Stimulated activated CD4-positive, alpha-beta T cell treated with anti-CD3 and anti-CD28 coated beads, TNF-alpha, amount 100 ng/mL, for 4 hours (primary cell): ENCODE results near the gene ALDOB.
A peak's percentile ranks its signal among the peaks of the same experiment; 100 is the strongest.

Experiments used
- DNase-seq, 3 experiments: peaks; one replicate each; pipeline ENCODE4 v3.0.0-alpha.2; 2020; ENCODE audit warnings: low read depth in 3 of 3

ALDOB gene

GRCh38 chr9:101421653-101422065, 13.9 kb downstream of the ALDOB start:
- DNase-seq, result no peak

- DNase-seq, result no peak
Measured at GRCh38 chr9:101419863-101420262, 15.7 kb downstream of the ALDOB start.

- no peak for DNase-seq
Measured at GRCh38 chr9:101418518-101419430, 16.8 kb downstream of the ALDOB start.

- DNase-seq, result no peak
Measured at GRCh38 chr9:101417977-101418376, 17.6 kb downstream of the ALDOB start.

GRCh38 chr9:101417389-101417788, 18.2 kb downstream of the ALDOB start:
- no peak for DNase-seq

- no peak for DNase-seq
Measured at GRCh38 chr9:101415578-101415977, 20.0 kb downstream of the ALDOB start.

- DNase-seq, result no peak
Measured at GRCh38 chr9:101414839-101415238, 20.7 kb downstream of the ALDOB start.

- DNase-seq, result no peak
Measured at GRCh38 chr9:101409079-101409477, 26.5 kb downstream of the ALDOB start.

- DNase-seq, result no peak
Measured at GRCh38 chr9:101408374-101409078, 27.0 kb downstream of the ALDOB start.

GRCh38 chr9:101403516-101404285, 31.9 kb downstream of the ALDOB start:
- no peak for DNase-seq

- DNase-seq, result no peak
Measured at GRCh38 chr9:101400120-101400519, 35.5 kb downstream of the ALDOB start.

GRCh38 chr9:101399643-101399970, 36.0 kb downstream of the ALDOB start:
- DNase-seq, result no peak

- DNase-seq, result no peak
Measured at GRCh38 chr9:101398930-101399642, 36.5 kb downstream of the ALDOB start.

GRCh38 chr9:101398068-101398929, 37.3 kb downstream of the ALDOB start, which contains the start of the genes MRPL50 and ZNF189:
MRPL50 (minus strand) TSS chr9:101398618; CDS start chr9:101398592, 26 bp downstream.
ZNF189 (plus strand) TSS chr9:101398851; CDS start chr9:101399157, 306 bp downstream.
- DNase-seq, result peak; percentile 90 to 95 (median 92)

- DNase-seq, result no peak
Measured at GRCh38 chr9:101397746-101398067, 37.9 kb downstream of the ALDOB start.

- DNase-seq, result no peak
Measured at GRCh38 chr9:101394687-101395086, 40.9 kb downstream of the ALDOB start.

- DNase-seq, result no peak
Measured at GRCh38 chr9:101393135-101393534, 42.4 kb downstream of the ALDOB start.

GRCh38 chr9:101388507-101388993, 47.0 kb downstream of the ALDOB start:
- no peak for DNase-seq

- no peak for DNase-seq
Measured at GRCh38 chr9:101387871-101388506, 47.6 kb downstream of the ALDOB start.
